Heart right ventricle (tissue), 16 donors: ENCODE data around the gene NOVA2. TPM values are rescaled to one million over a fixed set of nuclear protein-coding genes. Genes with fewer than 3 reads are reported as not detected.

Source experiments
- ATAC-seq, 8 donors: fragments of 200-7000 bp; cut with Tn5 transposase; one replicate each; pipeline ENCODE4 v1.9.1; 2020; ENCODE audit warnings: mild to moderate bottlenecking in 8 of 8, moderate library complexity in 8 of 8, moderate number of reproducible peaks in 1 of 8
- DNase-seq, 2 donors: peaks; one replicate each; pipeline ENCODE4 v3.0.0-alpha.2; 2020
- H3K27ac ChIP-seq, 10 donors: fragments of 200-600 bp; sonication (generic) in 2 of 10; one replicate each; pipeline versions ENCODE4 v1.5.0 to v1.8.0; 2020 to 2022; ENCODE audit warnings: mild to moderate bottlenecking in 3 of 10
- H3K27me3 ChIP-seq, 7 donors: fragments of 200-600 bp; one replicate each; pipeline ENCODE4 v1.8.0; 2021 to 2022; ENCODE audit warnings: mild to moderate bottlenecking in 2 of 7
- H3K36me3 ChIP-seq, 9 donors: fragments of 200-600 bp; sonication (generic) in 1 of 9; one replicate each; pipeline versions ENCODE4 v1.5.0 to v1.8.0; 2020 to 2022; ENCODE audit warnings: mild to moderate bottlenecking in 2 of 9
- H3K4me1 ChIP-seq, 9 donors: fragments of 200-600 bp; sonication (generic) in 1 of 9; one replicate each; pipeline versions ENCODE4 v1.5.0 to v1.8.0; 2020 to 2022; ENCODE audit warnings: mild to moderate bottlenecking in 4 of 9
- H3K4me3 ChIP-seq, 10 donors: fragments of 200-600 bp; sonication (generic) in 2 of 10; one replicate each; pipeline versions ENCODE4 v1.5.0 to v1.8.0; 2020 to 2022; ENCODE audit warnings: mild to moderate bottlenecking in 7 of 10, moderate library complexity in 2 of 10
- H3K9me3 ChIP-seq, 11 donors: fragments of 200-600 bp in 10 of 11; sonication (generic) in 2 of 11; one replicate each; pipeline versions ENCODE4 v1.5.0 to v1.8.0; 2013 to 2022; ENCODE audit warnings: mild to moderate bottlenecking in 2 of 11, control low read depth in 1 of 11, moderate library complexity in 1 of 11
- WGBS, 2 donors: extraction: QIAGEN DNeasy Blood & Tissue Kit; methylation state at CpG; one replicate each; pipeline ENCODE4 v1.1.7; 2013; ENCODE audit warnings: inconsistent platforms in 1 of 2; 5-methylcytosine and 5-hydroxymethylcytosine counted together
- intact Hi-C, 10 donors: fragments of 100-400 bp; cut with DNase I; formaldehyde crosslinking; loops; one replicate each; pipeline versions ENCODE4 v1.11.1 to v1.14.2; 2022
- polyA plus RNA-seq, 2 donors: library from polyadenylated mRNA; stranded (reverse); fragments of 200-250 nt; gene quantifications; one replicate each; pipeline ENCODE4 v1.2.3, GENCODE V29; 2013
- total RNA-seq, 10 donors: library from RNA; stranded (reverse); fragmentation: NEBNext Ultra II Directional in 3 of 10; extraction: Animal tissue kit (Norgen Biotek cat#: 25700) in 3 of 10; gene quantifications; one replicate each; pipeline versions ENCODE4 v1.2.1 to v1.2.4, GENCODE V29; 2021 to 2023
- TF ChIP-seq, protein P1 (sequence below), 9 donors: fragments of 200-600 bp; sonication (generic) in 2 of 9; IDR thresholded peaks; one replicate each; pipeline versions ENCODE4 v1.5.0 to v1.8.0; 2021 to 2022; ENCODE audit warnings: antibody characterized with exemption in 9 of 9, mild to moderate bottlenecking in 5 of 9, moderate library complexity in 1 of 9
- donor health status: Arrhythmogenic right ventricular cardiomyopathy.
- donor health status: ischemic (EF 13 %, LVEDD 7.1; RV severe dilation, severe dysfunction).
- donor health status: healthy with polysubstance abuse.
- donor health status: DM: no; HTN: yes; CAD: no.
- donor health status: DM: no; HTN: no; CAD: no.
- donor health status: ischemic (EF 25% LVEDD 6.9; RV normal size, moderate dysfunction).
- donor health status: ischemic (EF 25% LVEDD 5.7; RV mildly dilated, moderate dysfunction).
- donor health status: healthy.
- donor health status: DM: yes; HTN: yes; CAD: no.
- donor health status: Ischemic cardiomyopathy.
- donor health status: ischemic (EF 35%, LVEDD 5.7; RV mildly dilated, moderate dysfunction).
- donor health status: nonischemic (EF 11% LVEDD 7.7; RV severe dilation, severe dysfunction).
- donor health status: DM: yes; HTN: yes; CAD: no.
- donor health status: PGD.
- donor health status: ischemic (EF 29% LVEDD 5.4; RV normal size, mild dysfunction).
- donor health status: nonischemic (EF 23%, LVEDD 6.1; RV moderate dilation, normal function).

Gene NOVA2
- total and polyA plus RNA-seq, 12 donors = 1.6 to 8.2 (median 5.9) TPM

DNA sequence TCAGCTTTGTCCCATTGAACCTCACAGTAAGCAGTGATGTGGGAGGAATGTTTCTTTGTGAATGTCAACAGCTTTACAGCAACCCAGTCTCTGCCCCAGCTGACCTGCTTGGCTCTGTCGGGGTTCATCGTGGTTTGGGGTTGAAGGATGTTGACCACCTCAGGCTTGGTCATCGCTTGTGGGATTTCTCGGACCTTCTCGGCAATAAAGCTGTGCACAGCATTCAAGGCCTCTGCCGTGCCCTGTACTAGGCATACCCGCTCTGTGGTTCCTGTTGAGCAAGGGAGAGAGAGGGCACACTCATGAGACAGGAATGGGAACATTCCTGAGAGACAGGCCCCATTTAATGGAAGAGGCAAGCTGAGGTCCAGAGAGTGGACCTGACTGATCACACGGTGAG is 20.0 kb downstream of the NOVA2 start:
- peaks cover 0 to 43% (median 18%) of the 10 kb centered on the region in 7 donors for H3K27me3 ChIP-seq

DNA sequence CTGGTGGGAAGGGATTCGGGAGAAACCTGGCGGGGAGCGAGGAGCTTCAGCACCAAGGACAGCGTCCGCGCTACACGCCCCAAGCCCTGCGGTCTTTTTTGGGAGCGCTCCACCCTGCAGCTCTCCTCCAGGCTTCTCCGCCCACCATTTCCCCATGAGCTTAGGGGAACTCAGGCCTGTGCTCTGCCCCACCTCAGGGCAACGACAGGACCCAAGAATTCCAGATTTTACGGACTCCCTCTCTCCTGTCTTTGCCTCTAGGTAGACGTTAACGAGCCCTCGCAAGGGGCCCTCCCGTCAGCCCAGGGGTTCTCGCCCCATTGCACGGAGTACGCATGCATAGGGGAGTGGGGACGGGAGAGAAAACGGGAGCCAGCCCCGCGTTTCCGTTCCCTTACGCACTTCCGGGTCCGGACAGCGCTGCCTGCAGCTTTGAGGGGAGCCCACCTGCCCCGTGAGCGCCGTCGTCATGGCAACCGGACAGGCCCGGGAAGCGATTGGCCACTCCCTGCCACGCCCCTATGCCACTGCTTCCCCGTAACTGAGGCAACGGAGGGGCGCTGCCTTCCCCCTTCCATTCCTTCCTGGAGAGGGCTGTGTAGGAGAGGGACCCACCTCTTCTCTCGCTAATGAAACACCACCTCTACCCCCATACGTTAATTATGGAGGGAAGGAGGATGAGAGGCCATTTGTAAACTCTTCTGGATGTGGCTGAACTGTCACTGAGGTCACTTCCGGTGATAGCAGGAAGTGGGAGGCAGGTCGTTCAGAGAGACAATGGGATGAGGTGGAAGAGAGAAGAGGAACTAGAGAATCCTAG is 20.8 kb downstream of the NOVA2 start:
- TF ChIP-seq, protein P1, sequence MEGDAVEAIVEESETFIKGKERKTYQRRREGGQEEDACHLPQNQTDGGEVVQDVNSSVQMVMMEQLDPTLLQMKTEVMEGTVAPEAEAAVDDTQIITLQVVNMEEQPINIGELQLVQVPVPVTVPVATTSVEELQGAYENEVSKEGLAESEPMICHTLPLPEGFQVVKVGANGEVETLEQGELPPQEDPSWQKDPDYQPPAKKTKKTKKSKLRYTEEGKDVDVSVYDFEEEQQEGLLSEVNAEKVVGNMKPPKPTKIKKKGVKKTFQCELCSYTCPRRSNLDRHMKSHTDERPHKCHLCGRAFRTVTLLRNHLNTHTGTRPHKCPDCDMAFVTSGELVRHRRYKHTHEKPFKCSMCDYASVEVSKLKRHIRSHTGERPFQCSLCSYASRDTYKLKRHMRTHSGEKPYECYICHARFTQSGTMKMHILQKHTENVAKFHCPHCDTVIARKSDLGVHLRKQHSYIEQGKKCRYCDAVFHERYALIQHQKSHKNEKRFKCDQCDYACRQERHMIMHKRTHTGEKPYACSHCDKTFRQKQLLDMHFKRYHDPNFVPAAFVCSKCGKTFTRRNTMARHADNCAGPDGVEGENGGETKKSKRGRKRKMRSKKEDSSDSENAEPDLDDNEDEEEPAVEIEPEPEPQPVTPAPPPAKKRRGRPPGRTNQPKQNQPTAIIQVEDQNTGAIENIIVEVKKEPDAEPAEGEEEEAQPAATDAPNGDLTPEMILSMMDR (IDR thresholded peaks at IDR 0.05) = no peak
- peak overlapping the region in 4 of 10 donors; percentile 5 to 29 (median 17) for H3K4me3 ChIP-seq
- peaks cover 13 to 47% (median 38%) of the 10 kb centered on the region in 9 donors for H3K4me1 ChIP-seq
- ATAC-seq = peak in 5 of 8 donors; percentile 23 to 51 (median 41)
- H3K27ac ChIP-seq = peak overlapping the region in 5 of 10 donors; percentile 21 to 61 (median 35)
- H3K9me3 ChIP-seq = no peaks in the 10 kb centered on the region
- 11 to 19% methylated on average over 43 of the region's 43 CpGs for whole genome bisulfite sequencing, 2 donors
- intact Hi-C loops = no loop called here
- peaks cover 0 to 44% (median 0%) of the 10 kb centered on the region in 9 donors for H3K36me3 ChIP-seq
- peaks cover 0 to 40% (median 18%) of the 10 kb centered on the region in 7 donors for H3K27me3 ChIP-seq
- DNase-seq = peak; percentile 42 to 62

More for the DNA sequence above, 20.0 kb downstream of the NOVA2 start:
- ATAC-seq (no peak), DNase-seq (no peak)
- H3K36me3 ChIP-seq = peaks cover 0 to 36% (median 0%) of the 10 kb centered on the region in 9 donors
- 86 to 93% methylated on average over 8 of the region's 8 CpGs for WGBS, 2 donors
- H3K27ac ChIP-seq = peak overlapping the region in 9 of 10 donors; percentile 2 to 61 (median 35)
- TF ChIP-seq, protein P1 (IDR thresholded peaks at IDR 0.05) = no peak
- H3K4me3 ChIP-seq = no peak overlapping the region
- no peaks in the 10 kb centered on the region for H3K9me3 ChIP-seq
- intact Hi-C loops = no loop called here
- H3K4me1 ChIP-seq = peaks cover 13 to 48% (median 41%) of the 10 kb centered on the region in 9 donors

DNA sequence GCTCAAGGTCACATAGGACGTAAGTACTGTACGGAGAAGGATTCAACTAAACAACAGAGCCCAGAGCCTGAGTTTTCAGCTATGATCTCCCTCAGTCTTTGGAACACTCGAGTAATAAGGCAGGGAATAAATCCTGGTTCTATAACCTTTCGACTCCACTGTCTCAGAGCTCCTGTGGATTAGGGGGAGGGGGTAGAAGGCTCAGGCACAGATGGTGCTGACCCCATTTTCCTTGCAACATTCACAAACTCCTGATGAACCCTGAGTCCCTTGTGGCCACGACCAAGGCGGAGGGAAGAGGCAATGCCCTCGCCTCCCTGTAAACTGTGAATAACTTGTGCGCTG is 21.4 kb downstream of the NOVA2 start:
- DNase-seq (no peak), ATAC-seq (no peak)
- H3K27me3 ChIP-seq = peaks cover 0 to 39% (median 18%) of the 10 kb centered on the region in 7 donors
- intact Hi-C loops = no loop called here
- peaks cover 13 to 44% (median 38%) of the 10 kb centered on the region in 9 donors for H3K4me1 ChIP-seq
- H3K36me3 ChIP-seq = peaks cover 0 to 49% (median 0%) of the 10 kb centered on the region in 9 donors
- 54 to 59% methylated on average over 8 of the region's 8 CpGs for WGBS, 2 donors
- H3K9me3 ChIP-seq = no peaks in the 10 kb centered on the region
- no peak overlapping the region for H3K27ac ChIP-seq
- H3K4me3 ChIP-seq = no peak overlapping the region
- TF ChIP-seq, protein P1 (IDR thresholded peaks at IDR 0.05) = no peak

DNA sequence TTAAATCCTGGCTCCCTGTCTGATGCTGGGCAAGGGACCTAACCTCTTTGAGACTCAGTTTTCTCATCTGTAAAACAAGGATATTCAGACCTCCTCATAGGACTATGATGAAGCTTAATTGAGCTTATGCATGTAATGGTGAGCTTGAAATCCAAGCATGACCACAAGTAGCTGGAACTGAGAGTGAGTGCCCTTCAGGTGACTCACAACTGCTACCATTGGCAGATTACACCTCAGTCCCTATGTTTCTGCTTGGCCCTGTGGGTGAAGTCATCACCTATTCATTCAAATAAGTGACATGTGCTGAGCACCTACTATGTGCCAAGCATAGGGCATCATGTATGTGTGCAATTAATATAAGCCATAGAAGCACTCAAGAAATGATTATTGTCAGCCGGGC is 25.7 kb downstream of the NOVA2 start:
- Histone ChIP-seq H3K4me3 (no peak overlapping the region), H3K9me3 (no peaks in the 10 kb centered on the region), H3K4me1 (peaks cover 3 to 6% (median 4%) of the 10 kb centered on the region in 9 donors), H3K27ac (no peak overlapping the region), H3K36me3 (peaks cover 0 to 86% (median 0%) of the 10 kb centered on the region in 9 donors), H3K27me3 (peaks cover 0 to 24% (median 0%) of the 10 kb centered on the region in 7 donors)
- WGBS, 2 donors = 92 to 93% methylated on average over 1 of the region's 1 CpG
- intact Hi-C loops = no loop called here
- TF ChIP-seq, protein P1 (IDR thresholded peaks at IDR 0.05) = no peak
- ATAC-seq (no peak), DNase-seq (no peak)
